Bronchial epithelial cell (primary cell): Measurements from ENCODE around the gene NR2E1. TPM values are rescaled to one million over a fixed set of nuclear protein-coding genes. Genes with fewer than 3 reads are reported as not detected.
A peak's percentile ranks its signal among the peaks of the same experiment; 100 is the strongest.

Experiments used
- DNase-seq: peaks from one replicate; pipeline ENCODE4 v3.0.0-alpha.2; 2010; ENCODE audit warnings: low read depth
- FAIRE-seq: peaks from 2 replicates; lab custom pipeline; 2011; peaks lifted over from hg19 to GRCh38; lab: Jason Lieb, UNC
- H3K27me3 ChIP-seq: 2 replicates; pipeline ENCODE4 v1.5.1; 2011; ENCODE audit warnings: low read length; ENCODE audit not compliant: control insufficient read depth, insufficient read depth
- H3K36me3 ChIP-seq: 2 replicates; pipeline ENCODE4 v1.5.1; 2011; ENCODE audit warnings: low read length; ENCODE audit not compliant: control insufficient read depth, insufficient read depth
- H3K4me3 ChIP-seq: 2 replicates; pipeline ENCODE4 v1.5.1; 2011; ENCODE audit warnings: mild to moderate bottlenecking, low read depth, low read length, control low read depth
- total RNA-seq: library from RNA; depleted of rRNA; stranded (reverse); fragments of >200 nt; gene quantifications from 2 replicates; pipeline ENCODE4 v1.2.1, GENCODE V29; 2014
- TF ChIP-seq, protein P1 (sequence below): IDR thresholded peaks from 2 replicates; pipeline ENCODE4 v1.5.1; 2011; ENCODE audit warnings: mild to moderate bottlenecking, moderate library complexity, low read length, control low read depth, inconsistent platforms; ENCODE audit not compliant: insufficient read depth, severe bottlenecking

The NR2E1 gene
- total RNA-seq, 1 donor from 2014 or later, result not detected

GRCh38 chr6:108200631-108201030, 34.8 kb downstream of the NR2E1 start:
- DNase-seq (peak; percentile 76), FAIRE-seq (no peak)
- H3K36me3 ChIP-seq, result no peaks in the 10 kb centered on the region
- TF ChIP-seq, protein P1, sequence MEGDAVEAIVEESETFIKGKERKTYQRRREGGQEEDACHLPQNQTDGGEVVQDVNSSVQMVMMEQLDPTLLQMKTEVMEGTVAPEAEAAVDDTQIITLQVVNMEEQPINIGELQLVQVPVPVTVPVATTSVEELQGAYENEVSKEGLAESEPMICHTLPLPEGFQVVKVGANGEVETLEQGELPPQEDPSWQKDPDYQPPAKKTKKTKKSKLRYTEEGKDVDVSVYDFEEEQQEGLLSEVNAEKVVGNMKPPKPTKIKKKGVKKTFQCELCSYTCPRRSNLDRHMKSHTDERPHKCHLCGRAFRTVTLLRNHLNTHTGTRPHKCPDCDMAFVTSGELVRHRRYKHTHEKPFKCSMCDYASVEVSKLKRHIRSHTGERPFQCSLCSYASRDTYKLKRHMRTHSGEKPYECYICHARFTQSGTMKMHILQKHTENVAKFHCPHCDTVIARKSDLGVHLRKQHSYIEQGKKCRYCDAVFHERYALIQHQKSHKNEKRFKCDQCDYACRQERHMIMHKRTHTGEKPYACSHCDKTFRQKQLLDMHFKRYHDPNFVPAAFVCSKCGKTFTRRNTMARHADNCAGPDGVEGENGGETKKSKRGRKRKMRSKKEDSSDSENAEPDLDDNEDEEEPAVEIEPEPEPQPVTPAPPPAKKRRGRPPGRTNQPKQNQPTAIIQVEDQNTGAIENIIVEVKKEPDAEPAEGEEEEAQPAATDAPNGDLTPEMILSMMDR, result no peak
- H3K4me3 ChIP-seq, result no peak overlapping the region
- H3K27me3 ChIP-seq, result no peaks in the 10 kb centered on the region

DNA sequence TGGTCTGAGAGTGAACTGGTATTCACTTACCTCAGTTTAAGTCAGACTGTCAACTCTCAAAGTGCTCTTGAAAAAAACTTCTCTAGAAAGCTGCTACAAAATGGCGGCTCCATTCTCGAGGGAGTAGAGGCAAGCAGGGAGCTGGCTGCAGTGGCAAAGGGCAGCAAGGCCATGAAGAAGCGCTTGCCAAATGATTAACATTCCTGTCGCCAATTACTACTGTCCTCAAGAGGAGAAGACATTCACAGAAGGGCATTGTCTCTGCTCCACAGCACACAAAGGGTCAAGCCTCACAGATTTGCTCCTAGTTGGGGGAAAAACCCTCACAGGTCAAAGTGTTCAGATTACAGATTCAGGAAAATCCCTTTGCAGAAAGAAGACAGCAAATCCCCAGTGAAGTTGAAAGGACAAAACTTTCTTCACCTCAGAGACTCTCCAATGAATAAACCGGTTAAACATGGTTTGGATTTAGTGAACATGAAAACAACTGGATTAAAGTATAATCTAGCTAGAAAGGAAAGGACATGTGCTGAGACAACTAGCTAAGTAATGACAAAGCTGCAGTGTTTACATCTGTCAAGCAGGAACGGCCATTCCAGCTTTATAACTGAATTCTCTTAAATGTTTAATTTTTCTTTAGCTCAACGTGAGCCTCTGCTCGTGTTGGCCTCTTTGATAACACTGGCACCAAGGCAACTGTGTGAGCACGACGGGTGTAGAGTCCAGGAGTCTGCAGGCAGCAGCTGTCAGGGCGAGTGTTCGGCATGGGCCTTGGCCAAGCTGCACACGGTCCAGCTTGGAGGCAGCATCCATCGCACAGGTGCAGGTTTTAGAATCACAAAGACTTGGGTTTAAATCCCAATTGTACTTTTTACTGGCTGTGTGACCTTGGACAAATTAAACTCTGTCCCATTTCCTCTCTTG, 37.6 kb downstream of the NR2E1 start:
- TF ChIP-seq, protein P1, result no peak
- FAIRE-seq (no peak), DNase-seq (no peak)
- H3K36me3 ChIP-seq, result no peaks in the 10 kb centered on the region
- no peaks in the 10 kb centered on the region for H3K27me3 ChIP-seq
- H3K4me3 ChIP-seq, result no peak overlapping the region

DNA sequence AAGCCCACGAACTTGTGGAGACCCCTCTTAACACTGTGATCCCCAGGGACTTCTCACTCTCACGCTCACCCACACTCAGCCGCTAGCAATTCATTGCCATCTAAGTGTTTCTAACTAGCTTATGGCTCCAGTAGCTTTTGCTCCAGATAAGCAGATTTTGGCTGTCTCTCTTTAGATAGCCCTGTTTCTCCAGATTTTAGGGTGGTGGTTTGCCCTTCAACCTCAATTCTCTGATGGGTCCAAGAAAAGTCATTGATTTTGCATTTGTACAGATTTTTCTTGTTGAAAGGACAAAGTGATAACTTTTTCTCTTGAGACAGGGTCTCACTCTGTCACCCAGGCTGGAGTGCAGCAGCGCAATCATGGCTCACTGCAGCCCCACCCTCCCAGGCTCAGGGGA, 41.2 kb downstream of the NR2E1 start:
- no peak for FAIRE-seq
- TF ChIP-seq, protein P1, result no peak
- Histone ChIP-seq H3K27me3 (no peaks in the 10 kb centered on the region), H3K36me3 (no peaks in the 10 kb centered on the region), H3K4me3 (no peak overlapping the region)
- DNase-seq, result no peak

DNA sequence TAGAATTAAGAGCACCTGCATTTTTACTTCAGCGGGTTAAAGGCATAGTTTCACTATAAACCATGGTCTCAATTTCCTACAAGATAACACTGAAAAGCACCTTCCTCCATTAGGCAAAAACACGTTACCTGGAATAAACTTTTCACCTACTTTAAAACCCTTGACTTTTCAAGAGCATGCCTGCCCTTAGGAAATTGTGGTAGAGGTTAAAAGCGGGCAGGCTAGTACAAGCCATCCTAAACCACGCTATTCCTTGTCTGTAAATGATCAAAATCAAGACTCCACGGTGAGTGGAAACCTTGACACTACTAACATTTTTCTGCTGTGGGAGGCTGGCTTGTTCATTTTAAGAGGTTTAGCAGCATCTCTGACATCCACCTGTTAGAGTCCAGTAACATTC, 43.9 kb downstream of the NR2E1 start:
- TF ChIP-seq, protein P1, result no peak
- no peak for FAIRE-seq

GRCh38 chr6:108210556-108210955, 44.7 kb downstream of the NR2E1 start:
- TF ChIP-seq, protein P1, result no peak
- Histone ChIP-seq H3K27me3 (no peaks in the 10 kb centered on the region), H3K36me3 (no peaks in the 10 kb centered on the region), H3K4me3 (no peak overlapping the region)
- no peak for DNase-seq
- FAIRE-seq, result no peak

More for the DNA sequence above, 43.9 kb downstream of the NR2E1 start:
- DNase-seq, result no peak
- H3K27me3 ChIP-seq, result no peaks in the 10 kb centered on the region
- no peak overlapping the region for H3K4me3 ChIP-seq
- no peaks in the 10 kb centered on the region for H3K36me3 ChIP-seq
